HCT116 (cell line): ENCODE results near the gene CUX1. TPM values are rescaled to one million over a fixed set of nuclear protein-coding genes. Genes with fewer than 3 reads are reported as not detected.

Source experiments
- ATAC-seq: fragments of 200-7000 bp; cut with Tn5 transposase; 2 replicates; pipeline ENCODE4 v1.9.1; 2020; ENCODE audit warnings: mild to moderate bottlenecking, moderate library complexity
- BruUV-seq: library from RNA; stranded (reverse); fragments of 400-500 nt; replicated peaks from 2 replicates; lab custom pipeline; 2021; lab: Mats Ljungman, UMichigan
- CTCF ChIA-PET: fragments of 300-600 bp; sonication (Branson Sonifier 250); formaldehyde crosslinking; loops from one replicate; lab custom pipeline; 2021; ENCODE audit warnings: antibody characterized with exemption; lab: Charles Lee
- POLR2A ChIA-PET: fragments of 300-600, 350-600 bp; sonication (Branson Sonifier 250); formaldehyde crosslinking; loops from one replicate; lab custom pipeline; 2021; ENCODE audit warnings: antibody characterized with exemption; lab: Charles Lee
- RAD21 ChIA-PET, 2 experiments: fragments of 300-600 bp; sonication (Branson Sonifier 250); formaldehyde crosslinking; loops; one replicate each; lab custom pipeline; 2023; ENCODE audit warnings: low total read pairs in 2 of 2; ENCODE audit not compliant: uncharacterized antibody in 2 of 2, unreplicated experiment in 2 of 2, low non-redundant PET in 1 of 2; lab: Charles Lee
- DNase-seq: peaks from one replicate; pipeline ENCODE4 v3.0.0-alpha.2; 2010; ENCODE audit warnings: low read depth, low spot score
- H2AFZ ChIP-seq: fragments of 200-600 bp; shearing (Covaris generic), sonication (generic); 2 replicates; pipeline ENCODE4 v1.6.1; 2017; ENCODE audit warnings: low read depth, mixed run types, mixed read lengths, antibody characterized with exemption, low read length; ENCODE audit not compliant: poor library complexity, severe bottlenecking
- H3K27ac ChIP-seq: 2 replicates; pipeline ENCODE4 v1.5.1; 2012; ENCODE audit warnings: low read depth, low read length
- H3K27me3 ChIP-seq: fragments of 200-600 bp; sonication (generic); 2 replicates; pipeline ENCODE4 v1.6.1; 2016; ENCODE audit warnings: mixed run types, low read length, mixed read lengths; ENCODE audit not compliant: insufficient read depth
- H3K36me3 ChIP-seq, 2 experiments: fragments of 200-500 bp in 1 of 2; fragments of 200-600 bp in 1 of 2; sonication (Bioruptor generic) in 1 of 2; sonication (generic) in 1 of 2; 2 replicates each; pipeline versions ENCODE4 v1.5.1 to v1.6.1; 2014 to 2016; ENCODE audit warnings: low read length in 2 of 2, inconsistent platforms in 1 of 2, mixed read lengths in 1 of 2, mixed run types in 1 of 2; ENCODE audit not compliant: insufficient read depth in 2 of 2, control insufficient read depth in 1 of 2
- H3K4me1 ChIP-seq, 2 experiments: fragments of 200-600 bp in 1 of 2; sonication (generic) in 1 of 2; 2 replicates each; pipeline versions ENCODE4 v1.5.1 to v1.6.1; 2012 to 2017; ENCODE audit warnings: low read length in 2 of 2, inconsistent platforms in 1 of 2, mild to moderate bottlenecking in 1 of 2, mixed read lengths in 1 of 2, mixed run types in 1 of 2, moderate library complexity in 1 of 2; ENCODE audit not compliant: insufficient read depth in 2 of 2, control insufficient read depth in 1 of 2
- H3K4me2 ChIP-seq: fragments of 200-600 bp; sonication (generic); 2 replicates; pipeline ENCODE4 v1.6.1; 2017; ENCODE audit warnings: mixed run types, low read length, mixed read lengths
- H3K4me3 ChIP-seq, 2 experiments: fragments of 200-600 bp in 1 of 2; sonication (generic) in 1 of 2; replicated peaks in 1 of 2; 2 replicates each; pipeline ENCODE4 v1.5.1; 2011 to 2016; ENCODE audit warnings: low read length in 2 of 2, control low read depth in 1 of 2, low read depth in 1 of 2, mild to moderate bottlenecking in 1 of 2, mixed read lengths in 1 of 2, mixed run types in 1 of 2
- H3K79me2 ChIP-seq: fragments of 200-600 bp; sonication (generic); 2 replicates; pipeline ENCODE4 v1.6.1; 2017; ENCODE audit warnings: mild to moderate bottlenecking, mixed run types, low read length, moderate library complexity, mixed read lengths; ENCODE audit not compliant: insufficient read depth
- H3K9ac ChIP-seq: fragments of 200-600 bp; sonication (generic); 2 replicates; pipeline ENCODE4 v1.6.1; 2016; ENCODE audit warnings: low read length, mixed read lengths
- H3K9me2 ChIP-seq: fragments of 200-600 bp; sonication (generic), shearing (Covaris generic); 2 replicates; pipeline ENCODE4 v1.6.1; 2017; ENCODE audit warnings: mixed run types, mild to moderate bottlenecking, moderate library complexity; ENCODE audit not compliant: insufficient read depth
- H3K9me3 ChIP-seq, 2 experiments: fragments of 200-500 bp in 1 of 2; fragments of 200-600 bp in 1 of 2; sonication (Bioruptor generic) in 1 of 2; sonication (generic) in 1 of 2; 2 replicates each; pipeline ENCODE4 v1.6.1; 2014 to 2017; ENCODE audit warnings: low read length in 2 of 2, mixed read lengths in 2 of 2, inconsistent platforms in 1 of 2, low read depth in 1 of 2, mild to moderate bottlenecking in 1 of 2, mixed run types in 1 of 2, moderate library complexity in 1 of 2; ENCODE audit not compliant: control insufficient read depth in 1 of 2, insufficient read depth in 1 of 2
- H4K20me1 ChIP-seq: fragments of 200-600 bp; sonication (generic), shearing (Covaris generic); 2 replicates; pipeline ENCODE4 v1.6.1; 2017; ENCODE audit warnings: mixed run types, mild to moderate bottlenecking, moderate library complexity; ENCODE audit not compliant: insufficient read depth
- ATF3 ChIP-seq: IDR thresholded peaks from 2 replicates; pipeline ENCODE4 v1.6.1; 2012
- CBX3 ChIP-seq: IDR thresholded peaks from 2 replicates; pipeline ENCODE4 v1.6.1; 2012; ENCODE audit warnings: low read depth
- CEBPB ChIP-seq: IDR thresholded peaks from 2 replicates; pipeline ENCODE4 v1.6.1; 2012; ENCODE audit warnings: low read depth
- CTCF ChIP-seq, 3 experiments: fragments of 200-600 bp in 1 of 3; sonication (generic) in 1 of 3; IDR thresholded peaks in 2 of 3; conservative IDR thresholded peaks in 1 of 3; 2 replicates each; pipeline ENCODE4 v1.5.1; 2012 to 2017; ENCODE audit warnings: low read depth in 2 of 3, low read length in 2 of 3, antibody characterized with exemption in 1 of 3, borderline replicate concordance in 1 of 3, control low read depth in 1 of 3, mild to moderate bottlenecking in 1 of 3, mixed read lengths in 1 of 3, mixed run types in 1 of 3, moderate library complexity in 1 of 3; ENCODE audit not compliant: insufficient read depth in 1 of 3
- EGR1 ChIP-seq: IDR thresholded peaks from 2 replicates; pipeline ENCODE4 v1.6.1; 2012; ENCODE audit warnings: low read depth
- ELF1 ChIP-seq: IDR thresholded peaks from 2 replicates; pipeline ENCODE4 v1.6.1; 2012; ENCODE audit warnings: low read depth, borderline replicate concordance
- EZH2 ChIP-seq: fragments of 200-600 bp; sonication (generic); IDR thresholded peaks from 2 replicates; pipeline ENCODE4 v1.6.1; 2017; ENCODE audit warnings: antibody characterized with exemption, mixed run types
- EZH2phosphoT487 ChIP-seq: fragments of 200-600 bp; IDR thresholded peaks from 2 replicates; pipeline ENCODE4 v1.6.1; 2018; ENCODE audit warnings: antibody characterized with exemption, borderline replicate concordance
- FOSL1 ChIP-seq: IDR thresholded peaks from 2 replicates; pipeline ENCODE4 v1.6.1; 2012; ENCODE audit warnings: low read depth
- JUND ChIP-seq: IDR thresholded peaks from 2 replicates; pipeline ENCODE4 v1.6.1; 2012
- MAX ChIP-seq: IDR thresholded peaks from 2 replicates; pipeline ENCODE4 v1.6.1; 2012
- SIN3A ChIP-seq: IDR thresholded peaks from 2 replicates; pipeline ENCODE4 v1.6.1; 2012; ENCODE audit warnings: low read depth
- SP1 ChIP-seq: IDR thresholded peaks from 2 replicates; pipeline ENCODE4 v1.6.1; 2012; ENCODE audit warnings: low read depth
- SRF ChIP-seq: IDR thresholded peaks from 2 replicates; pipeline ENCODE4 v1.6.1; 2012; ENCODE audit warnings: low read depth
- YY1 ChIP-seq: IDR thresholded peaks from 2 replicates; pipeline ENCODE4 v1.6.1; 2011; ENCODE audit warnings: low read length, low read depth, moderate library complexity, mild to moderate bottlenecking; ENCODE audit not compliant: insufficient replicate concordance; ENCODE audit errors: extremely low read depth
- ZBTB33 ChIP-seq: IDR thresholded peaks from 2 replicates; pipeline ENCODE4 v1.6.1; 2011; ENCODE audit warnings: mild to moderate bottlenecking, low read length, moderate library complexity; ENCODE audit not compliant: insufficient replicate concordance; ENCODE audit errors: extremely low read depth
- ZFX ChIP-seq: fragments of 450-650 bp; IDR thresholded peaks from 2 replicates; pipeline ENCODE4 v1.6.1; 2017
- ZNF274 ChIP-seq: fragments of 200-500 bp; sonication (Bioruptor generic); IDR thresholded peaks from 2 replicates; pipeline ENCODE4 v1.6.1; 2014; ENCODE audit warnings: mild to moderate bottlenecking, low read depth, low read length, inconsistent platforms
- intact Hi-C: fragments of 100-400 bp; cut with micrococcal nuclease; formaldehyde crosslinking; loops from 2 replicates; pipeline ENCODE4 v1.10.0; 2022
- total RNA-seq: library from RNA; stranded (reverse); gene quantifications from one replicate; pipeline ENCODE4 v1.2.1, GENCODE V29; 2021; ENCODE audit not compliant: unreplicated experiment

Gene CUX1
- total RNA-seq, 1 experiment from 2014 or later, result 68.9 TPM

GRCh38 chr7:101970801-101971200 is 153.4 kb downstream of the CUX1 start (continued):
- TF ChIP-seq EZH2phosphoT487, result no peak
- no peak for TF ChIP-seq CBX3
- no peak for TF ChIP-seq FOSL1
- no peak for TF ChIP-seq EZH2
- TF ChIP-seq ATF3, result no peak
- no peak for TF ChIP-seq SP1
- TF ChIP-seq CEBPB, result no peak
- TF ChIP-seq SIN3A, result no peak
- TF ChIP-seq CTCF (IDR thresholded peaks at IDR 0.05 in 2 of 3, conservative IDR thresholded peaks at IDR 0.05 in 1 of 3; ENCODE audit: borderline replicate concordance in 1 of 3, insufficient read depth in 1 of 3, low read depth in 2 of 3, low read length in 2 of 3), result no peak
- TF ChIP-seq YY1, result no peak
- no peak for TF ChIP-seq SRF
- TF ChIP-seq ZFX, result no peak
- TF ChIP-seq, all 23 proteins: peak for 0

GRCh38 chr7:101971457-101971856 is 154.0 kb downstream of the CUX1 start:
- no peaks in the 10 kb centered on the region for H3K9me3 ChIP-seq
- no peak overlapping the region for H2AFZ ChIP-seq
- no peaks in the 10 kb centered on the region for H3K36me3 ChIP-seq
- ChIA-PET CTCF (no interaction called here), POLR2A (no interaction called here), RAD21 (no interaction called here)
- no peak overlapping the region for H3K27ac ChIP-seq
- H3K9me2 ChIP-seq, result no peaks in the 10 kb centered on the region
- H3K4me2 ChIP-seq, result no peak overlapping the region
- ATAC-seq (no peak; the same call in 1 of the 2 replicates), DNase-seq (no peak)
- BruUV-seq, result no TSS peak
- intact Hi-C loops, result no loop called here
- no peaks in the 10 kb centered on the region for H3K27me3 ChIP-seq
- H3K4me1 ChIP-seq, result peaks cover 0 to 4% of the 10 kb centered on the region in 2 experiments; a peak in 1 of 4 replicates
- no peak overlapping the region for H3K4me3 ChIP-seq
- no peak overlapping the region for H3K9ac ChIP-seq
- peaks cover 26% of the 10 kb centered on the region for H3K79me2 ChIP-seq
- 0 out of 2 replicates have a peak, but pooled peaks cover 3% of the 10 kb centered on the region for H4K20me1 ChIP-seq
- TF ChIP-seq EZH2, result no peak
- TF ChIP-seq YY1, result no peak
- TF ChIP-seq FOSL1, result no peak
- TF ChIP-seq CTCF (IDR thresholded peaks at IDR 0.05 in 2 of 3, conservative IDR thresholded peaks at IDR 0.05 in 1 of 3; ENCODE audit: borderline replicate concordance in 1 of 3, insufficient read depth in 1 of 3, low read depth in 2 of 3, low read length in 2 of 3), result no peak
- no peak for TF ChIP-seq ZBTB33
- no peak for TF ChIP-seq EZH2phosphoT487
- TF ChIP-seq MAX, result no peak
- no peak for TF ChIP-seq CBX3
- TF ChIP-seq SIN3A, result no peak
- no peak for TF ChIP-seq ZNF274
- TF ChIP-seq SP1, result no peak
- TF ChIP-seq EGR1, result no peak
- TF ChIP-seq ELF1, result no peak
- TF ChIP-seq JUND, result no peak
- TF ChIP-seq ZFX, result no peak
